ENCODE measurements around the gene COPS8. TPM values are rescaled to one million over a fixed set of nuclear protein-coding genes. Genes with fewer than 3 reads are reported as not detected.

Gene COPS8
- total RNA-seq, 2 experiments from 2014 or later: 51.5 to 54.2 TPM

- POLR2A ChIA-PET: interaction anchor here (1.3 kb wide), 1 partner anchor 12 kb away, joined by 3 read pairs; no protein-coding TSS in a partner anchor
- intact Hi-C loops (cut with micrococcal nuclease): no loop called here
- DNase-seq (no peak), ATAC-seq (peak; percentile 75)
- CTCF ChIA-PET: no interaction called here
- H3K27me3 Mint-ChIP-seq: no peaks in the 10 kb centered on the region
- H3K4me3 Mint-ChIP-seq: no peak overlapping the region
- H3K9me3 Mint-ChIP-seq: no peaks in the 10 kb centered on the region
- H3K36me3 Mint-ChIP-seq (ENCODE audit: low read depth): peaks cover 58% of the 10 kb centered on the region
- TF ChIP-seq, protein P1, sequence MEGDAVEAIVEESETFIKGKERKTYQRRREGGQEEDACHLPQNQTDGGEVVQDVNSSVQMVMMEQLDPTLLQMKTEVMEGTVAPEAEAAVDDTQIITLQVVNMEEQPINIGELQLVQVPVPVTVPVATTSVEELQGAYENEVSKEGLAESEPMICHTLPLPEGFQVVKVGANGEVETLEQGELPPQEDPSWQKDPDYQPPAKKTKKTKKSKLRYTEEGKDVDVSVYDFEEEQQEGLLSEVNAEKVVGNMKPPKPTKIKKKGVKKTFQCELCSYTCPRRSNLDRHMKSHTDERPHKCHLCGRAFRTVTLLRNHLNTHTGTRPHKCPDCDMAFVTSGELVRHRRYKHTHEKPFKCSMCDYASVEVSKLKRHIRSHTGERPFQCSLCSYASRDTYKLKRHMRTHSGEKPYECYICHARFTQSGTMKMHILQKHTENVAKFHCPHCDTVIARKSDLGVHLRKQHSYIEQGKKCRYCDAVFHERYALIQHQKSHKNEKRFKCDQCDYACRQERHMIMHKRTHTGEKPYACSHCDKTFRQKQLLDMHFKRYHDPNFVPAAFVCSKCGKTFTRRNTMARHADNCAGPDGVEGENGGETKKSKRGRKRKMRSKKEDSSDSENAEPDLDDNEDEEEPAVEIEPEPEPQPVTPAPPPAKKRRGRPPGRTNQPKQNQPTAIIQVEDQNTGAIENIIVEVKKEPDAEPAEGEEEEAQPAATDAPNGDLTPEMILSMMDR (IDR thresholded peaks at IDR 0.05): no peak
- H3K27ac Mint-ChIP-seq: no peak overlapping the region
- H3K4me1 Mint-ChIP-seq (ENCODE audit: low read depth): no peaks in the 10 kb centered on the region
These were observed 12.4 kb downstream of the COPS8 start for GRCh38 chr2:237097911-237098702.

GRCh38 chr2:237099804-237100203, 14.1 kb downstream of the COPS8 start:
- Mint-ChIP-seq H3K27me3 (no peaks in the 10 kb centered on the region), H3K4me3 (no peak overlapping the region), H3K4me1 (ENCODE audit: low read depth) (no peaks in the 10 kb centered on the region), H3K9me3 (no peaks in the 10 kb centered on the region), H3K36me3 (ENCODE audit: low read depth) (peaks cover 60% of the 10 kb centered on the region), H3K27ac (no peak overlapping the region)
- no peak for DNase-seq
- ATAC-seq: no peak
- ChIA-PET CTCF (no interaction called here), POLR2A (no interaction called here)
- intact Hi-C loops (cut with micrococcal nuclease): no loop called here
- TF ChIP-seq, protein P1 (IDR thresholded peaks at IDR 0.05): no peak

DNA sequence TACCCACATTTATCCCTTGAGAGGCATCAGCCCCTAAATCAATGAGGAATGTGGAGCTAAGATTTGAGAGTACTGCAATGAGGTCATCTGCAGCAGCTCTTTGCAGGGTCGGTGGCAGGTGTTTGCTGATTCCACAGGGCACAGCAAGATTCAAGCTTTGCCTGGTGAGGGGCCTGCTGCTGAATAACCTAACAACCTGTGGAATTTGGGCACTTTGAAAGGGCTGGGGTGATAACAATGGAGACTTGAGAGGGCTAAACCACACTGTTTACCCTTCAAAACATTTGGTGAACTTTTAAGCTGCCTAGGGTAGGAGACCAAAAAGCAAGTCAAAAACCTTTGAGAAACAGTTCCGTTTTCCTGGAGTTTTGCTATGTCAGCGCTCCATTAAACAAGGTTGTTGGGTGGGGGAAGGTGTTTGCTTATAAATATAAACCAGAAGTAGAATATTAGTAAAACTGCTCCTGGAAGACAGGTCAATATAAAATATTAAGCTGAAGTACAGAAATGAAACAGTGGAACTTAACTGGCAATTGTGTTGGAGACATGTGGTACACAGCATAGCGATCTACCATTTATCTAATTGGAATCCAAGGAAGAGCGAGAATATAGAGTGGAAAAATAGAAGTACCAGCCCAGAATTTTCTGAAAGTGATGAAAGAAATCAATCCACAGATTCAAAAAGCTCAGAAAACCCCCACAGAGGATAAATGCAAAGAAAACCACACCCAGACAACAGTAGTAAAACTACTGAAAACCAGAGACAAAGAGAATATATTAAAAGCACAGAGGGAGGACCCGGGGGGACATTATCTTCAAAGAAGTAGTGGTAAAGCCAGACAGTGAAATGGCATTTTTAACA, 15.7 kb downstream of the COPS8 start:
- TF ChIP-seq, protein P1 (IDR thresholded peaks at IDR 0.05): no peak
- Mint-ChIP-seq H3K27me3 (no peaks in the 10 kb centered on the region), H3K4me3 (no peak overlapping the region), H3K36me3 (ENCODE audit: low read depth) (peaks cover 60% of the 10 kb centered on the region), H3K9me3 (no peaks in the 10 kb centered on the region), H3K27ac (no peak overlapping the region), H3K4me1 (ENCODE audit: low read depth) (no peaks in the 10 kb centered on the region)
- DNase-seq: no peak
- intact Hi-C loops (cut with micrococcal nuclease): no loop called here
- ChIA-PET POLR2A (no interaction called here), CTCF (no interaction called here)
- no peak for ATAC-seq

DNA sequence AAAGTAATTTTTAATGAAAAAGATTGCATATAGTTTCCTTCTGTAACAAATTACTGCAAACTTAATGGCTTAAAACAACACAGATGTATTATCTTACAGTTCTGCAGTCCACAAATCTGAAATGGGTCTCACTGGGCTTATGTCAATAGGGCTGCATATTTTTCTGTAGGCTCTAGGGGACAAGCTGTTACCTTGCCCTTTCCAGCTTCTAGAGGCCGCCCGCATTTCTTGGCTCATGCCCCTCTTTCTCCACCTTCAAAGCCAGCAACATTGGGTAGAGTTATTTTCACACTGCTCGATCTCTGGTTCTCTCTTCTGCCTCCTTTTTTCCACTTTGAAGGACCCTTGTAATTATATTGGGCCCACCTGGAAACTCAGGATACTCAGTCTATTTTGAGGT, 16.7 kb downstream of the COPS8 start:
- peaks cover 59% of the 10 kb centered on the region for H3K36me3 Mint-ChIP-seq (ENCODE audit: low read depth)
- POLR2A ChIA-PET: interaction anchor here (0.6 kb wide), 1 partner anchor 17 kb away, joined by 3 read pairs; the partner anchor contains the start of gene COPS8
- peaks cover 3% of the 10 kb centered on the region for H3K9me3 Mint-ChIP-seq
- H3K4me1 Mint-ChIP-seq (ENCODE audit: low read depth): no peaks in the 10 kb centered on the region
- TF ChIP-seq, protein P1 (IDR thresholded peaks at IDR 0.05): no peak
- DNase-seq (no peak), ATAC-seq (no peak)
- H3K27ac Mint-ChIP-seq: no peak overlapping the region
- H3K4me3 Mint-ChIP-seq: no peak overlapping the region
- CTCF ChIA-PET: no interaction called here
- H3K27me3 Mint-ChIP-seq: no peaks in the 10 kb centered on the region
- intact Hi-C loops (cut with micrococcal nuclease): no loop called here
